Adrenal gland (tissue), 12 donors: ENCODE results near the gene CLASRP. TPM values are rescaled to one million over a fixed set of nuclear protein-coding genes. Genes with fewer than 3 reads are reported as not detected.
A peak's percentile ranks its signal among the peaks of the same experiment; 100 is the strongest.

ENCODE experiments used
- DNase-seq, 7 donors: peaks; one replicate each; pipeline ENCODE4 v3.0.0-alpha.2; 2019 to 2020
- H3K27ac ChIP-seq, 5 donors: fragments of 200-600 bp; sonication (generic) in 4 of 5; 1 replicate in 3 of 5; 2 replicates in 2 of 5; pipeline versions ENCODE4 v1.5.1 to v1.8.0; 2016 to 2020; ENCODE audit warnings: mild to moderate bottlenecking in 1 of 5
- H3K27me3 ChIP-seq: fragments of 200-600 bp; 2 replicates; pipeline ENCODE4 v1.8.0; 2021
- H3K36me3 ChIP-seq, 2 donors: fragments of 200-600 bp; replicated peaks in 1 of 2; 1 replicate in 1 of 2; 2 replicates in 1 of 2; pipeline versions ENCODE4 v1.5.1 to v1.8.0; 2018 to 2022
- H3K4me1 ChIP-seq, 2 donors: fragments of 200-600 bp; replicated peaks in 1 of 2; 1 replicate in 1 of 2; 2 replicates in 1 of 2; pipeline versions ENCODE4 v1.5.1 to v1.8.0; 2018 to 2021
- H3K4me3 ChIP-seq, 4 donors: fragments of 200-600 bp; sonication (generic) in 3 of 4; one replicate each; pipeline ENCODE4 v1.5.1; 2016 to 2018
- H3K9me3 ChIP-seq, 3 donors: fragments of 200-600 bp; sonication (generic) in 1 of 3; replicated peaks in 1 of 3; 1 replicate in 2 of 3; 2 replicates in 1 of 3; pipeline versions ENCODE4 v1.5.1 to v1.8.0; 2016 to 2021
- CTCF ChIP-seq, 6 experiments: fragments of 450-650 bp in 4 of 6; fragments of 200-600 bp in 2 of 6; sonication (generic) in 1 of 6; IDR thresholded peaks; 1 replicate in 5 of 6; 2 replicates in 1 of 6; pipeline versions ENCODE4 v1.5.1 to v1.8.0; 2016 to 2021; ENCODE audit warnings: antibody characterized with exemption in 6 of 6, mild to moderate bottlenecking in 2 of 6, moderate library complexity in 1 of 6
- POLR2A ChIP-seq, 2 donors: fragments of 450-650 bp; IDR thresholded peaks; one replicate each; pipeline ENCODE4 v1.6.1; 2017; ENCODE audit warnings: antibody characterized with exemption in 2 of 2, mild to moderate bottlenecking in 2 of 2, moderate library complexity in 1 of 2
- WGBS, 4 donors: extraction: QIAGEN DNeasy Blood & Tissue Kit in 2 of 4; methylation state at CpG; one replicate each; pipeline versions ENCODE4 v1.1.5 to v1.1.7; 2013 to 2017; 5-methylcytosine and 5-hydroxymethylcytosine counted together
- intact Hi-C, 2 donors: fragments of 100-400 bp; cut with DNase I; formaldehyde crosslinking; loops; one replicate each; pipeline versions ENCODE4 v1.14.1 to v1.15.0; 2022 to 2023
- polyA plus RNA-seq, 3 donors: library from polyadenylated mRNA; stranded (reverse); fragments of 200-250 nt in 2 of 3; fragments of 350-450 nt in 1 of 3; fragmentation: Illumina TruSeq in 1 of 3; extraction: RNeasy Lipid Tissue Mini Kit (QIAGEN cat#74804) in 1 of 3; gene quantifications; one replicate each; pipeline ENCODE4 v1.2.3, GENCODE V29; 2013 to 2014
- total RNA-seq, 9 donors: library from RNA; depleted of rRNA in 4 of 9; stranded (reverse); fragments of >200 nt in 4 of 9; fragments of 120-200 nt in 1 of 9; fragmentation: NEBNext Ultra II Directional in 1 of 9; extraction: Animal tissue kit (Norgen Biotek cat#: 25700) in 1 of 9; gene quantifications; one replicate each; pipeline versions ENCODE4 v1.1.0 to v1.2.4, GENCODE V29; 2013 to 2023
- donor health status: healthy with polysubstance abuse.
- donor health status: Bipolar disorder and iron deficiency.
- donor health status: DM: yes; HTN: yes; CAD: no.
- donor health status: DM: no; HTN: no; CAD: no.
- donor health status: DM: no; HTN: no; CAD: no.
- donor health status: DM: yes; HTN: yes; CAD: no.

Gene CLASRP
- total and polyA plus RNA-seq, 12 donors, result 19.8 to 730 (median 64.7) TPM

- 91 to 98% (median 97%) methylated on average over 6 of the region's 6 CpGs for WGBS, 4 donors
- intact Hi-C loops, result no loop called here
- no peak for DNase-seq
- H3K27ac ChIP-seq, result no peak overlapping the region
- no peaks in the 10 kb centered on the region for H3K27me3 ChIP-seq
- H3K36me3 ChIP-seq, result peaks cover 0 to 45% of the 10 kb centered on the region in 2 donors
- no peaks in the 10 kb centered on the region for H3K9me3 ChIP-seq
- H3K4me3 ChIP-seq, result no peak overlapping the region
- H3K4me1 ChIP-seq, result peaks cover 7 to 20% of the 10 kb centered on the region in 2 donors
- TF ChIP-seq POLR2A (IDR thresholded peaks at IDR 0.05), result no peak
- no peak for TF ChIP-seq CTCF (IDR thresholded peaks at IDR 0.05)
These were observed 3.1 kb upstream of the CLASRP start for GRCh38 chr19:45035755-45036154.

- WGBS, 4 donors, result 86 to 90% (median 89%) methylated on average over 23 to 37 of the region's 37 CpGs
These were observed 1.3 kb upstream of the CLASRP start for GRCh38 chr19:45037393-45038169.

GRCh38 chr19:45040059-45040771 is 1.4 kb downstream of the CLASRP start:
- Histone ChIP-seq H3K27ac (peak overlapping the region in 3 of 5 donors; percentile 96 to 98 (median 97)), H3K4me3 (peak overlapping the region in 1 of 4 donors; percentile 70), H3K36me3 (peaks cover 0 to 62% of the 10 kb centered on the region in 2 donors), H3K9me3 (no peaks in the 10 kb centered on the region), H3K27me3 (no peaks in the 10 kb centered on the region), H3K4me1 (peaks cover 8 to 33% of the 10 kb centered on the region in 2 donors)
- peak in 1 of 7 donors; percentile 38 for DNase-seq
- TF ChIP-seq POLR2A (IDR thresholded peaks at IDR 0.05) (no peak), CTCF (IDR thresholded peaks at IDR 0.05) (no peak)
- 68 to 75% (median 72%) methylated on average over 16 to 19 of the region's 19 CpGs for WGBS, 4 donors
- intact Hi-C loops, result no loop called here

More at GRCh38 chr19:45037393-45038169, 1.3 kb upstream of the CLASRP start:
- Histone ChIP-seq H3K36me3 (peaks cover 0 to 59% of the 10 kb centered on the region in 2 donors), H3K27ac (no peak overlapping the region), H3K9me3 (no peaks in the 10 kb centered on the region), H3K4me1 (peaks cover 7 to 32% of the 10 kb centered on the region in 2 donors), H3K27me3 (no peaks in the 10 kb centered on the region), H3K4me3 (no peak overlapping the region)
- TF ChIP-seq CTCF (IDR thresholded peaks at IDR 0.05) (no peak), POLR2A (IDR thresholded peaks at IDR 0.05) (no peak)
- peak in 1 of 7 donors; percentile 41 for DNase-seq
- intact Hi-C loops, result no loop called here

- Histone ChIP-seq H3K27me3 (no peaks in the 10 kb centered on the region), H3K27ac (no peak overlapping the region), H3K36me3 (peaks cover 0 to 63% of the 10 kb centered on the region in 2 donors), H3K4me1 (peaks cover 14 to 42% of the 10 kb centered on the region in 2 donors), H3K4me3 (no peak overlapping the region), H3K9me3 (no peaks in the 10 kb centered on the region)
- TF ChIP-seq POLR2A (IDR thresholded peaks at IDR 0.05) (no peak), CTCF (IDR thresholded peaks at IDR 0.05) (no peak)
- intact Hi-C loops, result no loop called here
- no peak for DNase-seq
- 73 to 84% (median 76%) methylated on average over 6 of the region's 6 CpGs for WGBS, 4 donors
These were observed 2.3 kb downstream of the CLASRP start for GRCh38 chr19:45041125-45041524.
